ENCODE measurements around the gene CORO2B. TPM values are rescaled to one million over a fixed set of nuclear protein-coding genes. Genes with fewer than 3 reads are reported as not detected.

Gene CORO2B
- total RNA-seq, 4 donors from 2014 or later: 0.19 to 2.3 (median 0.22) TPM; not detected in 1

DNA sequence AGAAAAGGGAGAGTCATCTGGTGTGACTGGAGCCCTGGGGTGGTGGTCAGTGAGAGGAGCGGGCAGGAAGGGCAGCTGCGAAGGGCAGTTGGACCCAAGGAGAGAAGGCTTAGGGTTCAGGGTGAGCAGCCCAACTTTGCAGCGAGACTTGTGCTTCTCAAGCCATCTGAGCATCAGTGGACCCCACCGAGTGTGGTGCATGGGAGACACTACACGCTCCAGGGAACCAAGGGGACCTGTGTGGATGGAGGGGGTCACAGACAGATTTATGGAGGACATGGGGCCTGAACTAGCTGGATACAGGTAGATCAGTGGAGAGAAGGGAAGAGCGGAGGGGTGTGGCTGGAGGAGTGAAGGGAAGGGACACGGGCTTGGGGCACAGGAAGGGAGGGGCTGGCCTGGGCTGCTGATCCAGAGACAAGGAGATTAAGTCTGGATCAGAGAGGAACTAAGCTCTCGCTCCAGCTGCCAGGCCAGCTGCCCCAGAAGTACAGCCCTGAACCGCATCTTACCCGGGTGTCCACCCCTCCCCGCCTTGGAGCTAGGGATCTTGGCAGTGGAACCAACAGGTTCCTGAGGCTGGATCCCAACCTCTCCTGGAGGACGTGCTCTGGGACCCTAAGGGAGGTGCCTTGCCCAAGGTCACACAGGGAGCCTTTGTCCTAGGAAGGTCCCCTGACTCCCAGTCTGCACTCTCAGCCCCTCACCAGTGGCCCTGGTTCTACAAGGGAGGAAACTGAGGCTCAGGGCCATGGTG lies 120.5 kb downstream of the CORO2B start:
- Histone ChIP-seq H3K4me3 (no peak overlapping the region), H3K4me1 (peaks cover 6 to 26% (median 16%) of the 10 kb centered on the region in 3 donors), H3K27ac (no peak overlapping the region), H3K27me3 (peaks cover 0 to 65% (median 0%) of the 10 kb centered on the region in 4 donors), H3K36me3 (no peaks in the 10 kb centered on the region), H3K9me3 (no peaks in the 10 kb centered on the region)
- intact Hi-C loops (cut with DNase I): no loop called here
- no peak for DNase-seq
- no peak for TF ChIP-seq POLR2A (IDR thresholded peaks at IDR 0.05)
- TF ChIP-seq, protein P1, sequence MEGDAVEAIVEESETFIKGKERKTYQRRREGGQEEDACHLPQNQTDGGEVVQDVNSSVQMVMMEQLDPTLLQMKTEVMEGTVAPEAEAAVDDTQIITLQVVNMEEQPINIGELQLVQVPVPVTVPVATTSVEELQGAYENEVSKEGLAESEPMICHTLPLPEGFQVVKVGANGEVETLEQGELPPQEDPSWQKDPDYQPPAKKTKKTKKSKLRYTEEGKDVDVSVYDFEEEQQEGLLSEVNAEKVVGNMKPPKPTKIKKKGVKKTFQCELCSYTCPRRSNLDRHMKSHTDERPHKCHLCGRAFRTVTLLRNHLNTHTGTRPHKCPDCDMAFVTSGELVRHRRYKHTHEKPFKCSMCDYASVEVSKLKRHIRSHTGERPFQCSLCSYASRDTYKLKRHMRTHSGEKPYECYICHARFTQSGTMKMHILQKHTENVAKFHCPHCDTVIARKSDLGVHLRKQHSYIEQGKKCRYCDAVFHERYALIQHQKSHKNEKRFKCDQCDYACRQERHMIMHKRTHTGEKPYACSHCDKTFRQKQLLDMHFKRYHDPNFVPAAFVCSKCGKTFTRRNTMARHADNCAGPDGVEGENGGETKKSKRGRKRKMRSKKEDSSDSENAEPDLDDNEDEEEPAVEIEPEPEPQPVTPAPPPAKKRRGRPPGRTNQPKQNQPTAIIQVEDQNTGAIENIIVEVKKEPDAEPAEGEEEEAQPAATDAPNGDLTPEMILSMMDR (IDR thresholded peaks at IDR 0.05): no peak
- 66 to 72% methylated on average over 10 to 12 of the region's 12 CpGs for WGBS, 2 donors

DNA sequence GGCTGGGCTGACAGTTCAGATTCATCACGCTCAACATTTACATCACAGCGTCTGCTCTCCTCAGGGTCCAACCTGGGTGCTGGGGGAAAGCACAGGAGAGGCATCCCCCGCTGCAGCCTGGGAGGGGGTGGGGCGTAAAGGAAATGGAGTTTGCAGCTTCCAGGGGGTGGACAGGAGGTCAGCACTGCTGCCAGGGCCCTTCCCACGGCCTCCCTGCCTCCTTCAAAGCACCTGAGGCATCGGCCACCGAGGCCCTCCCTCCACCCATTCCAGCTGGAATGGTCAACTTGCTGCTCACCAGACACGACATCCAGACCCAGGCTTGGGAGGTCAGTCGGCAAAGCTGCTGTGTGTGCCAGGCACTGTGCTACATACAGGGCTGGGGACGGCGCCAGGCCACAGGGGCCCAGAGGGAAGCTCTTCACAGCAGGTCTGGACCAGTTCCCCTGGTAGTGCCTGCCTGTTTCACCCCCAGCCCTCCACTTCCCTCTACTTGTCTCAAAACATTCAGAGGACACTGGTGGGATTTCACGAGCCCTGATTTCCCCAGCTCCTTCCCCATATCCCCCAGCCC lies 121.2 kb downstream of the CORO2B start:
- H3K27me3 ChIP-seq: peaks cover 0 to 62% (median 0%) of the 10 kb centered on the region in 4 donors
- H3K36me3 ChIP-seq: no peaks in the 10 kb centered on the region
- intact Hi-C loops (cut with DNase I): no loop called here
- H3K4me1 ChIP-seq: peaks cover 10 to 33% (median 22%) of the 10 kb centered on the region in 3 donors
- TF ChIP-seq, protein P1 (IDR thresholded peaks at IDR 0.05): no peak
- TF ChIP-seq POLR2A (IDR thresholded peaks at IDR 0.05): no peak
- H3K4me3 ChIP-seq: no peak overlapping the region
- 13 to 63% methylated on average over 1 to 9 of the region's 12 CpGs for WGBS, 2 donors
- H3K27ac ChIP-seq: no peak overlapping the region
- DNase-seq: no peak
- no peaks in the 10 kb centered on the region for H3K9me3 ChIP-seq

DNA sequence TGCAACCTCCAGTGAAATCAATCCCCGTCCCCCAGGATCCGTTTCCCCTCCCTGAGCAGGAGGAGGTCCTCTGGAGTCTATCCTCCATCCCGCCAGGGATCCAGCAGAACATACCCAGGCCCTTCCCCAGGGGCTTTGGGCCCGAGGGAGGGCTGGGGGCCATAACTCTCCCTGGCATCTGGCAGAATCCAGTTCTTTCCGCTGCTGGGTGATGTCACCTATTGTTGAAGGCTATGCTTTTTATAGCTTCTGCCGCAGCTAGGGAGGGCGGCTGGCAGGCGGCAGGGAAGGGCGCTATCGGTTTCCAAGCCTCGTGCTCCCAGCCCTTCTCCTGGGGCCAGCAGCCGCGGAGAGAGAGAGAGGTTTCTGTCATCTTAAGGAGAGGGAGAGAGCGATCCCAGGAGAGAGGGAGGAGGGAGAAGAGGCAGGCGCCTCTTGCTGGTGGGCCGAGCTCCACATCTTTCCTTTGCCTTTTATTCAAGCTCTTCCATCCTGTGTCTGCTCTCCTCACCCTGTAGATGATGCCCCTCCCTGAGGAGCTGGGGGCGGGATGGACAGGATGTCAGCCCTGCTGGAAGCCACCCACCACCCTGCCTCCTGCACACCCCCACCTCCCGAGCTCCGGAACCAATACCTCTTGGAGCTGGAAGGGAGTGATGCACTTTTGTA lies 121.8 kb downstream of the CORO2B start:
- Histone ChIP-seq H3K9me3 (no peaks in the 10 kb centered on the region), H3K4me1 (peaks cover 10 to 39% (median 28%) of the 10 kb centered on the region in 3 donors), H3K27ac (no peak overlapping the region), H3K4me3 (peak overlapping the region in 1 of 4 donors; percentile 39), H3K27me3 (peaks cover 0 to 58% (median 0%) of the 10 kb centered on the region in 4 donors), H3K36me3 (no peaks in the 10 kb centered on the region)
- intact Hi-C loops (cut with DNase I): no loop called here
- no peak for DNase-seq
- TF ChIP-seq, protein P1 (IDR thresholded peaks at IDR 0.05): no peak
- no peak for TF ChIP-seq POLR2A (IDR thresholded peaks at IDR 0.05)
- WGBS, 2 donors: 7 to 11% methylated on average over 2 to 10 of the region's 19 CpGs

DNA sequence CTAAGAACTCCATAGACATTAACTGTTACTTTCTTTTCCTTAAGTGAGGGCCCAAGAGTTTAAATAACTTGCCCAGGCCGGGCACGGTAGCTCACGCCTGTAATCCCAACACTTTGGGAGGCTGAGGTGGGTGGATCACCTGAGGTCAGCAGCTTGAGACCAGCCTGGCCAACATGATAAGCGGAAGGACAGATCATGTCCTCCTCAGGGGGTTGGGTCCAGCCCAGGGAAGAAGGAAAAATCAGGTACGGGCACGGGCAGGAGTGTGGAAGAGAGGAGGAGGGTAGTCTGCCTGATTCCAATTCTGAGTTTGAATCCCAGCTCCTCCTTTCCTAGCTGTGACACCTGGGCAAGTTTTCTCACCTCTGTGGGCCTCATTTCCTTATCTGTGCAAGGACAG lies 123.1 kb downstream of the CORO2B start:
- no peak overlapping the region for H3K4me3 ChIP-seq
- DNase-seq: no peak
- no peaks in the 10 kb centered on the region for H3K36me3 ChIP-seq
- H3K27me3 ChIP-seq: peaks cover 0 to 53% (median 0%) of the 10 kb centered on the region in 4 donors
- no peaks in the 10 kb centered on the region for H3K9me3 ChIP-seq
- TF ChIP-seq, protein P1 (IDR thresholded peaks at IDR 0.05): no peak
- no peak for TF ChIP-seq POLR2A (IDR thresholded peaks at IDR 0.05)
- intact Hi-C loops (cut with DNase I): no loop called here
- no peak overlapping the region for H3K27ac ChIP-seq
- H3K4me1 ChIP-seq: peaks cover 10 to 52% (median 34%) of the 10 kb centered on the region in 3 donors
- WGBS, 2 donors: 94 to 100% methylated on average over 5 to 6 of the region's 6 CpGs
